ENCODE measurements around the gene RWDD4.
A peak's percentile ranks its signal among the peaks of the same experiment; 100 is the strongest.

Gene RWDD4

GRCh38 chr4:183659872-183660242, 872 bp upstream of the RWDD4 start:
- DNase-seq = no peak
- CTCF ChIA-PET = interaction anchor here (0.6 to 1.6 kb wide), 3 partner anchors 10 to 152 kb away, joined by 3 to 6 read pairs (median 3); no protein-coding TSS in a partner anchor
- peaks cover 5 to 18% (median 9%) of the 10 kb centered on the region in 4 experiments for H3K36me3 ChIP-seq (ENCODE audit: control insufficient read depth in 4 of 4, insufficient read depth in 4 of 4, low read length in 3 of 4)
- H3K4me1 ChIP-seq (ENCODE audit: control extremely low read depth in 1 of 4, control insufficient read depth in 4 of 4, insufficient read depth in 4 of 4, low read length in 3 of 4) = peaks cover 7 to 26% (median 19%) of the 10 kb centered on the region in 4 experiments
- 10% methylated on average over 9 of the region's 10 CpGs for WGBS (ENCODE audit: insufficient coverage)
- H3K27me3 ChIP-seq (replicated peaks in 2 of 5; ENCODE audit: control insufficient read depth in 4 of 5, insufficient read depth in 5 of 5, low read length in 4 of 5) = no peaks in the 10 kb centered on the region
- H3K4me3 ChIP-seq (ENCODE audit: control insufficient read depth in 1 of 7, extremely low read depth in 1 of 7, insufficient read depth in 4 of 7, low read depth in 2 of 7, low read length in 6 of 7) = peak overlapping the region in 6 of 7 experiments; percentile 84 to 99 (median 94)
- POLR2A ChIA-PET = interaction anchor here (0.6 to 1.3 kb wide), 3 partner anchors 9 to 156 kb away, joined by 3 to 4 read pairs (median 3); no protein-coding TSS in a partner anchor
- no peaks in the 10 kb centered on the region for H3K9me3 ChIP-seq (ENCODE audit: control extremely low read depth in 1 of 5, control insufficient read depth in 4 of 5, insufficient read depth in 2 of 5, low read depth in 1 of 5, low read length in 4 of 5)
- peak overlapping the region; percentile 79 to 91 for H3K27ac ChIP-seq (ENCODE audit: insufficient read depth in 1 of 2, low read depth in 1 of 2, low read length in 2 of 2, poor library complexity in 1 of 2, severe bottlenecking in 2 of 2)

- peak in 2 of 3 donors; percentile 33 to 52 for DNase-seq
- no peaks in the 10 kb centered on the region for H3K9me3 ChIP-seq (ENCODE audit: control extremely low read depth in 1 of 5, control insufficient read depth in 4 of 5, insufficient read depth in 2 of 5, low read depth in 1 of 5, low read length in 4 of 5)
- H3K27me3 ChIP-seq (replicated peaks in 2 of 5; ENCODE audit: control insufficient read depth in 4 of 5, insufficient read depth in 5 of 5, low read length in 4 of 5) = no peaks in the 10 kb centered on the region
- POLR2A ChIA-PET = no interaction called here
- CTCF ChIA-PET = no interaction called here
- WGBS (ENCODE audit: insufficient coverage) = 2% methylated on average over 16 of the region's 39 CpGs
- peaks cover 0 to 15% (median 7%) of the 10 kb centered on the region in 4 experiments for H3K36me3 ChIP-seq (ENCODE audit: control insufficient read depth in 4 of 4, insufficient read depth in 4 of 4, low read length in 3 of 4)
- H3K4me1 ChIP-seq (ENCODE audit: control extremely low read depth in 1 of 4, control insufficient read depth in 4 of 4, insufficient read depth in 4 of 4, low read length in 3 of 4) = peaks cover 7 to 26% (median 19%) of the 10 kb centered on the region in 4 experiments
- H3K27ac ChIP-seq (ENCODE audit: insufficient read depth in 1 of 2, low read depth in 1 of 2, low read length in 2 of 2, poor library complexity in 1 of 2, severe bottlenecking in 2 of 2) = peak overlapping the region; percentile 72 to 91
- peak overlapping the region; percentile 79 to 99 (median 88) for H3K4me3 ChIP-seq (ENCODE audit: control insufficient read depth in 1 of 7, extremely low read depth in 1 of 7, insufficient read depth in 4 of 7, low read depth in 2 of 7, low read length in 6 of 7)
Observed at GRCh38 chr4:183658362-183659028, 490 bp downstream of the RWDD4 start.

GRCh38 chr4:183657564-183657963, 1.4 kb downstream of the RWDD4 start:
- Histone ChIP-seq H3K4me3 (ENCODE audit: control insufficient read depth in 1 of 7, extremely low read depth in 1 of 7, insufficient read depth in 4 of 7, low read depth in 2 of 7, low read length in 6 of 7) (peak overlapping the region in 4 of 7 experiments; percentile 84 to 99 (median 89)), H3K9me3 (ENCODE audit: control extremely low read depth in 1 of 5, control insufficient read depth in 4 of 5, insufficient read depth in 2 of 5, low read depth in 1 of 5, low read length in 4 of 5) (no peaks in the 10 kb centered on the region), H3K27ac (ENCODE audit: insufficient read depth in 1 of 2, low read depth in 1 of 2, low read length in 2 of 2, poor library complexity in 1 of 2, severe bottlenecking in 2 of 2) (no peak overlapping the region), H3K27me3 (replicated peaks in 2 of 5; ENCODE audit: control insufficient read depth in 4 of 5, insufficient read depth in 5 of 5, low read length in 4 of 5) (no peaks in the 10 kb centered on the region), H3K36me3 (ENCODE audit: control insufficient read depth in 4 of 4, insufficient read depth in 4 of 4, low read length in 3 of 4) (peaks cover 6 to 23% (median 13%) of the 10 kb centered on the region in 4 experiments), H3K4me1 (ENCODE audit: control extremely low read depth in 1 of 4, control insufficient read depth in 4 of 4, insufficient read depth in 4 of 4, low read length in 3 of 4) (peaks cover 7 to 26% (median 19%) of the 10 kb centered on the region in 4 experiments)
- DNase-seq = peak in 1 of 3 donors; percentile 3
- WGBS (ENCODE audit: insufficient coverage) = 76% methylated on average over 3 of the region's 3 CpGs
- ChIA-PET POLR2A (no interaction called here), CTCF (interaction anchor here (0.6 kb wide), 1 partner anchor 143 kb away, joined by 3 read pairs; no protein-coding TSS in a partner anchor)

GRCh38 chr4:183645326-183645725, 13.7 kb downstream of the RWDD4 start:
- no peaks in the 10 kb centered on the region for H3K9me3 ChIP-seq (ENCODE audit: control extremely low read depth in 1 of 5, control insufficient read depth in 4 of 5, insufficient read depth in 2 of 5, low read depth in 1 of 5, low read length in 4 of 5)

GRCh38 chr4:183639291-183639690, 19.7 kb downstream of the RWDD4 start:
- Histone ChIP-seq H3K4me1 (ENCODE audit: control extremely low read depth in 1 of 4, control insufficient read depth in 4 of 4, insufficient read depth in 4 of 4, low read length in 3 of 4) (no peaks in the 10 kb centered on the region), H3K4me3 (ENCODE audit: control insufficient read depth in 1 of 7, extremely low read depth in 1 of 7, insufficient read depth in 4 of 7, low read depth in 2 of 7, low read length in 6 of 7) (no peak overlapping the region), H3K36me3 (ENCODE audit: control insufficient read depth in 4 of 4, insufficient read depth in 4 of 4, low read length in 3 of 4) (peaks cover 0 to 10% (median 9%) of the 10 kb centered on the region in 4 experiments), H3K27ac (ENCODE audit: insufficient read depth in 1 of 2, low read depth in 1 of 2, low read length in 2 of 2, poor library complexity in 1 of 2, severe bottlenecking in 2 of 2) (no peak overlapping the region), H3K27me3 (replicated peaks in 2 of 5; ENCODE audit: control insufficient read depth in 4 of 5, insufficient read depth in 5 of 5, low read length in 4 of 5) (no peaks in the 10 kb centered on the region), H3K9me3 (ENCODE audit: control extremely low read depth in 1 of 5, control insufficient read depth in 4 of 5, insufficient read depth in 2 of 5, low read depth in 1 of 5, low read length in 4 of 5) (no peaks in the 10 kb centered on the region)
- 94% methylated on average over 2 of the region's 3 CpGs for WGBS (ENCODE audit: insufficient coverage)
- no peak for DNase-seq
- ChIA-PET POLR2A (no interaction called here), CTCF (no interaction called here)

More at GRCh38 chr4:183645326-183645725, 13.7 kb downstream of the RWDD4 start:
- ChIA-PET CTCF (interaction anchor here (0.9 to 1.5 kb wide), 2 partner anchors 41 to 45 kb away, joined by 3 read pairs; no protein-coding TSS in a partner anchor), POLR2A (no interaction called here)
- no peak for DNase-seq
- Histone ChIP-seq H3K27ac (ENCODE audit: insufficient read depth in 1 of 2, low read depth in 1 of 2, low read length in 2 of 2, poor library complexity in 1 of 2, severe bottlenecking in 2 of 2) (no peak overlapping the region), H3K4me1 (ENCODE audit: control extremely low read depth in 1 of 4, control insufficient read depth in 4 of 4, insufficient read depth in 4 of 4, low read length in 3 of 4) (no peaks in the 10 kb centered on the region), H3K4me3 (ENCODE audit: control insufficient read depth in 1 of 7, extremely low read depth in 1 of 7, insufficient read depth in 4 of 7, low read depth in 2 of 7, low read length in 6 of 7) (no peak overlapping the region), H3K36me3 (ENCODE audit: control insufficient read depth in 4 of 4, insufficient read depth in 4 of 4, low read length in 3 of 4) (peaks cover 14 to 48% (median 31%) of the 10 kb centered on the region in 4 experiments), H3K27me3 (replicated peaks in 2 of 5; ENCODE audit: control insufficient read depth in 4 of 5, insufficient read depth in 5 of 5, low read length in 4 of 5) (no peaks in the 10 kb centered on the region)
- 96% methylated on average over 6 of the region's 7 CpGs for WGBS (ENCODE audit: insufficient coverage)

- DNase-seq = no peak
- Histone ChIP-seq H3K4me3 (ENCODE audit: control insufficient read depth in 1 of 7, extremely low read depth in 1 of 7, insufficient read depth in 4 of 7, low read depth in 2 of 7, low read length in 6 of 7) (no peak overlapping the region), H3K36me3 (ENCODE audit: control insufficient read depth in 4 of 4, insufficient read depth in 4 of 4, low read length in 3 of 4) (peaks cover 0 to 5% (median 4%) of the 10 kb centered on the region in 4 experiments), H3K9me3 (ENCODE audit: control extremely low read depth in 1 of 5, control insufficient read depth in 4 of 5, insufficient read depth in 2 of 5, low read depth in 1 of 5, low read length in 4 of 5) (no peaks in the 10 kb centered on the region), H3K27ac (ENCODE audit: insufficient read depth in 1 of 2, low read depth in 1 of 2, low read length in 2 of 2, poor library complexity in 1 of 2, severe bottlenecking in 2 of 2) (no peak overlapping the region), H3K27me3 (replicated peaks in 2 of 5; ENCODE audit: control insufficient read depth in 4 of 5, insufficient read depth in 5 of 5, low read length in 4 of 5) (no peaks in the 10 kb centered on the region), H3K4me1 (ENCODE audit: control extremely low read depth in 1 of 4, control insufficient read depth in 4 of 4, insufficient read depth in 4 of 4, low read length in 3 of 4) (no peaks in the 10 kb centered on the region)
- ChIA-PET POLR2A (no interaction called here), CTCF (no interaction called here)
- no CpG with 5 or more reads among the region's 5 CpGs for WGBS (ENCODE audit: insufficient coverage)
Observed at GRCh38 chr4:183638436-183638835, 20.5 kb downstream of the RWDD4 start.

GRCh38 chr4:183637461-183637860, 21.5 kb downstream of the RWDD4 start:
- H3K9me3 ChIP-seq (ENCODE audit: control extremely low read depth in 1 of 5, control insufficient read depth in 4 of 5, insufficient read depth in 2 of 5, low read depth in 1 of 5, low read length in 4 of 5) = no peaks in the 10 kb centered on the region
- peaks cover 0 to 5% (median 2%) of the 10 kb centered on the region in 4 experiments for H3K36me3 ChIP-seq (ENCODE audit: control insufficient read depth in 4 of 4, insufficient read depth in 4 of 4, low read length in 3 of 4)
- no peaks in the 10 kb centered on the region for H3K4me1 ChIP-seq (ENCODE audit: control extremely low read depth in 1 of 4, control insufficient read depth in 4 of 4, insufficient read depth in 4 of 4, low read length in 3 of 4)
- no peak overlapping the region for H3K4me3 ChIP-seq (ENCODE audit: control insufficient read depth in 1 of 7, extremely low read depth in 1 of 7, insufficient read depth in 4 of 7, low read depth in 2 of 7, low read length in 6 of 7)
- CTCF ChIA-PET = interaction anchor here (1.4 kb wide), 1 partner anchor 15 kb away, joined by 3 read pairs; no protein-coding TSS in a partner anchor
- 96% methylated on average over 3 of the region's 3 CpGs for WGBS (ENCODE audit: insufficient coverage)
- no peak for DNase-seq
- H3K27me3 ChIP-seq (replicated peaks in 2 of 5; ENCODE audit: control insufficient read depth in 4 of 5, insufficient read depth in 5 of 5, low read length in 4 of 5) = no peaks in the 10 kb centered on the region
- POLR2A ChIA-PET = no interaction called here
- H3K27ac ChIP-seq (ENCODE audit: insufficient read depth in 1 of 2, low read depth in 1 of 2, low read length in 2 of 2, poor library complexity in 1 of 2, severe bottlenecking in 2 of 2) = no peak overlapping the region
